Measurements from ENCODE around the gene MS4A14.
"Not testable (repeated sequence)": the region's sequence is repeated elsewhere in the genome, so short reads cannot be mapped to it uniquely, and the experiment has no call there.

Gene MS4A14

GRCh38 chr11:60428517-60428916 lies 32.3 kb downstream of the MS4A14 start:
- Histone ChIP-seq H3K4me1 (ENCODE audit: insufficient read depth, insufficient read length) (no peaks in the 10 kb centered on the region), H3K9ac (ENCODE audit: insufficient read length, low read depth) (no peak overlapping the region), H3K36me3 (ENCODE audit: insufficient read depth, insufficient read length, low read length) (no peaks in the 10 kb centered on the region), H3K9me3 (ENCODE audit: insufficient read depth, low read length) (no peaks in the 10 kb centered on the region), H3K27me3 (ENCODE audit: insufficient read depth, insufficient read length) (no peaks in the 10 kb centered on the region), H3K4me3 (ENCODE audit: insufficient read length, low read depth) (no peak overlapping the region)
- no peak for DNase-seq (ENCODE audit: low read depth, low spot score)
- no peak for TF ChIP-seq YY1 (IDR thresholded peaks at IDR 0.05; ENCODE audit: insufficient read depth, insufficient read length)
- TF ChIP-seq ZNF274 (IDR thresholded peaks at IDR 0.05; ENCODE audit: low read depth, low read length): no peak
- no peak for TF ChIP-seq SUZ12 (IDR thresholded peaks at IDR 0.05; ENCODE audit: extremely low read depth, insufficient read depth, insufficient read length)

- TF ChIP-seq ZNF274 (IDR thresholded peaks at IDR 0.05; ENCODE audit: low read depth, low read length) (no peak), YY1 (IDR thresholded peaks at IDR 0.05; ENCODE audit: insufficient read depth, insufficient read length) (no peak), SUZ12 (IDR thresholded peaks at IDR 0.05; ENCODE audit: extremely low read depth, insufficient read depth, insufficient read length) (no peak)
- Histone ChIP-seq H3K9me3 (ENCODE audit: insufficient read depth, low read length) (no peaks in the 10 kb centered on the region), H3K4me3 (ENCODE audit: insufficient read length, low read depth) (no peak within 1 kb of the TSS), H3K36me3 (ENCODE audit: insufficient read depth, insufficient read length, low read length) (no peaks in the 10 kb centered on the region), H3K27me3 (ENCODE audit: insufficient read depth, insufficient read length) (no peaks in the 10 kb centered on the region), H3K9ac (ENCODE audit: insufficient read length, low read depth) (no peak within 1 kb of the TSS), H3K4me1 (ENCODE audit: insufficient read depth, insufficient read length) (no peaks in the 10 kb centered on the region)
- DNase-seq (ENCODE audit: low read depth, low spot score): no peak
Observed at GRCh38 chr11:60429272-60429671, 33.0 kb downstream of the MS4A14 start, which contains the start of gene MS4A5. MS4A5 (plus strand) TSS chr11:60429572; CDS start chr11:60429675, 103 bp downstream.

- Histone ChIP-seq H3K27me3 (ENCODE audit: insufficient read depth, insufficient read length) (no peaks in the 10 kb centered on the region), H3K9me3 (ENCODE audit: insufficient read depth, low read length) (no peaks in the 10 kb centered on the region), H3K4me3 (ENCODE audit: insufficient read length, low read depth) (no peak overlapping the region), H3K4me1 (ENCODE audit: insufficient read depth, insufficient read length) (no peaks in the 10 kb centered on the region), H3K36me3 (ENCODE audit: insufficient read depth, insufficient read length, low read length) (no peaks in the 10 kb centered on the region), H3K9ac (ENCODE audit: insufficient read length, low read depth) (no peak overlapping the region)
- TF ChIP-seq ZNF274 (IDR thresholded peaks at IDR 0.05; ENCODE audit: low read depth, low read length): no peak
- no peak for TF ChIP-seq SUZ12 (IDR thresholded peaks at IDR 0.05; ENCODE audit: extremely low read depth, insufficient read depth, insufficient read length)
- TF ChIP-seq YY1 (IDR thresholded peaks at IDR 0.05; ENCODE audit: insufficient read depth, insufficient read length): no peak
- no peak for DNase-seq (ENCODE audit: low read depth, low spot score)
Observed at GRCh38 chr11:60431251-60431650, 35.0 kb downstream of the MS4A14 start.

- Histone ChIP-seq H3K27me3 (ENCODE audit: insufficient read depth, insufficient read length) (no peaks in the 10 kb centered on the region), H3K36me3 (ENCODE audit: insufficient read depth, insufficient read length, low read length) (no peaks in the 10 kb centered on the region), H3K4me3 (ENCODE audit: insufficient read length, low read depth) (no peak overlapping the region), H3K9me3 (ENCODE audit: insufficient read depth, low read length) (no peaks in the 10 kb centered on the region), H3K4me1 (ENCODE audit: insufficient read depth, insufficient read length) (no peaks in the 10 kb centered on the region), H3K9ac (ENCODE audit: insufficient read length, low read depth) (no peak overlapping the region)
- TF ChIP-seq SUZ12 (IDR thresholded peaks at IDR 0.05; ENCODE audit: extremely low read depth, insufficient read depth, insufficient read length): no peak
- TF ChIP-seq YY1 (IDR thresholded peaks at IDR 0.05; ENCODE audit: insufficient read depth, insufficient read length): no peak
- no peak for TF ChIP-seq ZNF274 (IDR thresholded peaks at IDR 0.05; ENCODE audit: low read depth, low read length)
- DNase-seq (ENCODE audit: low read depth, low spot score): no peak
Observed at GRCh38 chr11:60433401-60433800, 37.1 kb downstream of the MS4A14 start.

- no peaks in the 10 kb centered on the region for H3K36me3 ChIP-seq (ENCODE audit: insufficient read depth, insufficient read length, low read length)
- no peak for TF ChIP-seq YY1 (IDR thresholded peaks at IDR 0.05; ENCODE audit: insufficient read depth, insufficient read length)
- TF ChIP-seq ZNF274 (IDR thresholded peaks at IDR 0.05; ENCODE audit: low read depth, low read length): no peak
- TF ChIP-seq SUZ12 (IDR thresholded peaks at IDR 0.05; ENCODE audit: extremely low read depth, insufficient read depth, insufficient read length): no peak
- H3K9me3 ChIP-seq (ENCODE audit: insufficient read depth, low read length): peaks cover 7% of the 10 kb centered on the region; the same call in 1 of the 2 replicates
- no peak overlapping the region for H3K4me3 ChIP-seq (ENCODE audit: insufficient read length, low read depth)
- H3K4me1 ChIP-seq (ENCODE audit: insufficient read depth, insufficient read length): no peaks in the 10 kb centered on the region
- H3K9ac ChIP-seq (ENCODE audit: insufficient read length, low read depth): no peak overlapping the region
- DNase-seq (ENCODE audit: low read depth, low spot score): no peak
- no peaks in the 10 kb centered on the region for H3K27me3 ChIP-seq (ENCODE audit: insufficient read depth, insufficient read length)
Observed at GRCh38 chr11:60447070-60447469, 50.8 kb downstream of the MS4A14 start.

GRCh38 chr11:60447846-60448245 lies 51.6 kb downstream of the MS4A14 start:
- Histone ChIP-seq H3K4me1 (ENCODE audit: insufficient read depth, insufficient read length) (no peaks in the 10 kb centered on the region), H3K4me3 (ENCODE audit: insufficient read length, low read depth) (no peak overlapping the region), H3K9ac (ENCODE audit: insufficient read length, low read depth) (no peak overlapping the region), H3K27me3 (ENCODE audit: insufficient read depth, insufficient read length) (no peaks in the 10 kb centered on the region), H3K9me3 (ENCODE audit: insufficient read depth, low read length) (peaks cover 7% of the 10 kb centered on the region; the same call in 1 of the 2 replicates), H3K36me3 (ENCODE audit: insufficient read depth, insufficient read length, low read length) (no peaks in the 10 kb centered on the region)
- DNase-seq (ENCODE audit: low read depth, low spot score): no peak
- TF ChIP-seq SUZ12 (IDR thresholded peaks at IDR 0.05; ENCODE audit: extremely low read depth, insufficient read depth, insufficient read length): no peak
- TF ChIP-seq ZNF274 (IDR thresholded peaks at IDR 0.05; ENCODE audit: low read depth, low read length): no peak
- no peak for TF ChIP-seq YY1 (IDR thresholded peaks at IDR 0.05; ENCODE audit: insufficient read depth, insufficient read length)

- not testable (repeated sequence) for H3K9me3 ChIP-seq (ENCODE audit: insufficient read depth, low read length); H3K27me3 ChIP-seq (ENCODE audit: insufficient read depth, insufficient read length); DNase-seq (ENCODE audit: low read depth, low spot score); H3K4me1 ChIP-seq (ENCODE audit: insufficient read depth, insufficient read length); H3K9ac ChIP-seq (ENCODE audit: insufficient read length, low read depth); H3K4me3 ChIP-seq (ENCODE audit: insufficient read length, low read depth); H3K36me3 ChIP-seq (ENCODE audit: insufficient read depth, insufficient read length, low read length)
Observed at GRCh38 chr11:60451185-60451584, 54.9 kb downstream of the MS4A14 start.

GRCh38 chr11:60454212-60454611 lies 58.0 kb downstream of the MS4A14 start:
- H3K9ac ChIP-seq (ENCODE audit: insufficient read length, low read depth): no peak overlapping the region
- H3K4me1 ChIP-seq (ENCODE audit: insufficient read depth, insufficient read length): no peaks in the 10 kb centered on the region
- DNase-seq (ENCODE audit: low read depth, low spot score): no peak
- H3K27me3 ChIP-seq (ENCODE audit: insufficient read depth, insufficient read length): no peaks in the 10 kb centered on the region
- H3K9me3 ChIP-seq (ENCODE audit: insufficient read depth, low read length): peaks cover 7% of the 10 kb centered on the region; the same call in 1 of the 2 replicates
- H3K36me3 ChIP-seq (ENCODE audit: insufficient read depth, insufficient read length, low read length): no peaks in the 10 kb centered on the region
- TF ChIP-seq YY1 (IDR thresholded peaks at IDR 0.05; ENCODE audit: insufficient read depth, insufficient read length) (no peak), SUZ12 (IDR thresholded peaks at IDR 0.05; ENCODE audit: extremely low read depth, insufficient read depth, insufficient read length) (no peak), ZNF274 (IDR thresholded peaks at IDR 0.05; ENCODE audit: low read depth, low read length) (no peak)
- H3K4me3 ChIP-seq (ENCODE audit: insufficient read length, low read depth): no peak overlapping the region
